GM21576 (cell line): ENCODE results near the gene PHLDA1.
"Not testable (repeated sequence)": the region's sequence is repeated elsewhere in the genome, so short reads cannot be mapped to it uniquely, and the experiment has no call there.

Experiments used
- ATAC-seq: cut with Tn5 transposase; IDR thresholded peaks from one replicate; pipeline ENCODE4 v1.9.1; 2021; ENCODE audit warnings: mild to moderate bottlenecking, moderate library complexity; ENCODE audit not compliant: unreplicated experiment

Gene PHLDA1

DNA sequence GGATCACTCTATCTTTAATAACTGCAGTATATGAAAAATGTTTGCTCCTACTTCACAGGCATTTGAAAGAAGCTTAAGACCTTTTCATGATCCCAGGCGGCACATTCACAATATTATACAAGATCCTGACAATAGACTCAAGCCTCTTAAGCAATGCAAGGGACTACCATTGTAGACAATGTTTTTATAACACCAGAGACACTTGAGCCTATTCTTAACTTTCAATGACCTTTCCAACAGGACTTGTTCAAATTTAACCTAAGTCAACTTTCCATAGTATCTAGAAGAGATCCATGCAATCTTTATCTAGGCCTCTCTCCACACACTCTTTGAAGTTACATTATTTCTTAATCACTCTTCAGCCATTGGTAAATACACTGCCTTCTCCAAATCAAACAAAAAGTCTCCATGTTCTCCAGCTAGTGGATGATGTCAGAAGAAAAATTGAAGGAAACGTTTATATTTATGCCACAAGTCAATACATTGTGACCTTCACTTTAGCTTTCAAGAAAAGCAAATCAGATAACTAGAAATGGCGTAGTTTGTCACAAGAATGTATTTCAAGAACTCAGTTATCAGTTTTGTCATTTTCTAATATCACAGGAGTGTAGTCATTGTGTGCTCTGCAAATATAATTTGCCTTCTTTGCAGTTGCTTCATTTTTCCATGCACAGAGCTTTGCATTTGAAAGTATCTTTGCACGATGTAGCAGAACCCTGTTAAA is 41.2 kb downstream of the PHLDA1 start:
- no peak for ATAC-seq

DNA sequence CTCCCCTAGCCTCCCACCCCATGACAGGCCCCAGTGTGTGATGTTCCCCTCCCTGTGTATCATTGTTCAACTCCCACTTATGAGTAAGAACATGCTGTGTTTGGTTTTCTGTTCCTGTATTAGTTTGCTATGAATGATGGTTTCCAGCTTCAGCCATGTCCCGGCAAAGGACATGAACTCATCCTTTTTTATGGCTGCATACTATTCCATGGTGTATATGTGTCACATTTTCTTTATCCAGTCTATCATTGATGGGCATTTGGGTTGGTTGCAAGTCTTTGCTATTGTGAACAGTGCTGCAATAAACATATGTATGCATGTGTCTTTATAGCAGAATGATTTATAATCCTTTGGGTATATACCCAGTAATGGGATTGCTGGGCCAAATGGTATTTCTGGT is 43.9 kb downstream of the PHLDA1 start:
- ATAC-seq = not testable (repeated sequence)

DNA sequence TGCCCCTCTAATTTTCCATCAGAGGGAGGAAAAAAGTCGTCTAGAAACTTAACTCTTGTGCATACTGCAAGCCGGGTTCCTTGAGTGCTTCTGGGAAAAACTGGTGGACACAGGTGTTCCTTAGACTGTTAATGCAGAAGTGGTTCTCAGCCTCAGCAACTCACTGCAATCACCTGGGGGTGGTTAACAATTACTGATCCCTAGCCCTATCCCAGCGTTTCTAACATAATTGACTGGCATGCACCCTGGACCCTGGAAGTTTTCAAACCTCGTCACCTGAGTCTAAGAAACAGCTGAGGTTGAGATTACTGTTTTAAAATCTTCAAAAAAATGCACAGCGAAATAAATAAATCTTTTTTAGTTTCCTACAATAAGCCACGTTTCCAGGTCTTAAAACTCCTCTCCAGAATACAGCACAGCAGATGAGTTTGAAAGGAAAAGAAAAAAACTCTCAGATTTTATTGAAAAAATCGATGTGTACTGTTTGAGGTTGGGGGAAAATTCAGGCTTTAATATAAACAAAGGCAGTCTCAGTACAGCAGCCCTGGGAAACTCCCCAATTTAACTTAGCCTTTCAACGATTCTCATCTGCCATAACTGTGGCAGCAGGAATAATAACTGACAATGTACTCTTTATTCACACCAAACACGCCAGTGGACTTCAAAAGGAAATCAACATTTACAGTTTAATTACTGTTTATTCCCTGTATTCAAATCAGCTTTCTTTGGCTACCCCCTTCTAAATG is 45.4 kb downstream of the PHLDA1 start:
- ATAC-seq = no peak

DNA sequence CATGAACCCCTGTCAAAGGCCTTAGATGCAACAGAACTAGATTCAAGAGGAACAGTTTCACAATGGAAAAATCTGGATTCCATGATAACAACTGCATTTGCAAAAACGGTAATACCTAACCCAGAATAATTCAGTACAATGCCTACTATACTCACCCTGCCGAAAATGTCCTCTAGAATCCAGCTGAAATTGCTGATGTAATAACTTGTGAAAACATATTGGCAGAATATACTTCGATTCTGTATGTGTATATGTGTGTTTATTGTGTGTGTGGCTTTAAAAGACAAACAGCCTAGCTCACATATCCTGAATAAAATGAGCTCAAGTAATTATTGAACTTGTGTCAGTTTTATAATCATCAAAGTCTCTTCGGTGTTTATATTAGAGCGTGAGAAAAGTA is 46.0 kb downstream of the PHLDA1 start:
- no peak for ATAC-seq

DNA sequence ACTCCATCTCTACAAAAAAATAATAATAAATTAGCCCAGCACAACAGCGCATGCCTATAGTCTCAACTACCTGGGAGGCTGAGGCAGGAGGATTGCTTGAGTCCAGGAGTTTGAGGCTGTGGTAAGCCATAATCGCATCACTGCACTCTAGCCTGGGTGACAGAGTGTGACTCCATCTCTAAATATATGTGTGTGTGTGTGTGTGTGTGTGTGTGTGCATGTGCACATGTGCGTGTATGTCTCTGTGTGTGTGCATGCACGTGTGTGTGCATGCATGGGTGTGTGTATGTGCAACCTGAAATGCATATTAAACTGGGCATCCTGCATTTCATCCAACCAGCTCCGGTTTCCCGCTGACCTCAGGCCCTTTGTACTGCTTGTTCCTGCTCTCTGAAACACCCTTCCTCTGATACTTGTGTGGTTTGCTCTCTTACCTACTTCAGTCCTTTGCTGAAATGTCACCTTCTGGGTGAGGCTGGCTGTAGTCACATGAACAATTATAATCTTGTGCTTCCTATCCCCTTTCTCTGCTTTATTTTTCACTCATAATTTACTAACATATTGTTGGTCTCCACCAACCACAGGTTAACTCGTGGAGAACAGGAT is 46.9 kb downstream of the PHLDA1 start:
- ATAC-seq = no peak

GRCh38 chr12:75983851-75984250 is 47.7 kb downstream of the PHLDA1 start:
- ATAC-seq = not testable (repeated sequence)

- ATAC-seq = no peak
These were observed 48.5 kb downstream of the PHLDA1 start for GRCh38 chr12:75982979-75983660.

GRCh38 chr12:75982169-75982564 is 49.4 kb downstream of the PHLDA1 start:
- no peak for ATAC-seq

GRCh38 chr12:75981247-75982168 is 50.1 kb downstream of the PHLDA1 start:
- ATAC-seq = peak; percentile 41

DNA sequence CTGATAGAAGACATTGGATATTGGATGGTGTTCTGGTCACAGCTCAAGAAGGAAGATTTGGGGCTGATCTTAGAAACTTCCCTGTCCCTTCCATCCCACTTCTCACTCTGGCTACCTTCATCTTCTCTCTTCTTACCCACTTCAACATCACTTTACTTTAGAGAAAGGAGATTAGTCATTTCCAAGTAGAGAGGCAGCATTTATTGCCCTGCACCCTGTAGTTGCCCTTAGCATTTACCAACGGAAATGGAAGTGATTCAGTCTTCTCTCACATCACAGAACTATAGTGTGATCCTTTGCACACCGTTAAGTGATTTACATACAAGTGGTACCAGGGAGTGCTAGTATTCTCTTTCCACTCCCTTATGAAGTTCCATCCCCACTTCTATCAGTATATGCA is 52.4 kb downstream of the PHLDA1 start:
- ATAC-seq = no peak

- no peak for ATAC-seq
These were observed 52.9 kb downstream of the PHLDA1 start for GRCh38 chr12:75978677-75979076.

GRCh38 chr12:75977952-75978671 is 53.5 kb downstream of the PHLDA1 start:
- peak; percentile 97 for ATAC-seq

DNA sequence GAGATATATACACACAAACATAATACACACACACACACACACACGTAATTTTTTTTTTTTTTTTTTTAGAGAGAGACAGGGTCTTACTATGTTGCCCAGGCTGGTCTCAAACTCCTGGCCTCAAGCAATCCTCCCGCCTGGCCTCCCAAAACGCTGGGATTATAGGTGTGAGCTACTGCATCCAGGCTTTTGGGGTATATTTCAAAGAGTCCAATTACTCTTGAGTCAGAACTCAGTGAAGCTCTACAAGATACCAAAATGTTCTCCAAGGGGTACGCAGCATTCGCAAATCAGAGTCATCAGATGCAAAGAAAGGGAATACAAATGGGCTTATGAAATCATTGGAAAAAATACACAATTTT is 54.0 kb downstream of the PHLDA1 start:
- no peak for ATAC-seq

DNA sequence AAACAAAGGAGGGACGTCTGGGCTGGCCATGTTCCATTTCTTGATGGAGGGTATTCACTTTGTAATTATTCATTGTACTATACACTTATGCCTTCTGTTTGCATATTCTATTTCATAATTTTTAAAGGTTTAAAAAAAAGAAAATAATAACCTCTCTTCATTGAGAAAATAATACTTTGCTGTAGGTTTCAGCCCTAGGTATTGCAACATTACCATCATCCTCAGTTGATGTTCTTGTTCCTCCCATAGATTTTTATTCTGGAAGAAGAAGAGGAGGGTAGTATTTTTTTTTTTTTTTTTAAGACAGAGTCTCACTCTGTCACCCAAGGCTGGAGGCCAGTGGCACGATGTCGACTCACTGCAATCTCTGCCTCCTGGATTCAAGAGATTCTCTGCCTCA is 54.7 kb downstream of the PHLDA1 start:
- ATAC-seq = no peak

DNA sequence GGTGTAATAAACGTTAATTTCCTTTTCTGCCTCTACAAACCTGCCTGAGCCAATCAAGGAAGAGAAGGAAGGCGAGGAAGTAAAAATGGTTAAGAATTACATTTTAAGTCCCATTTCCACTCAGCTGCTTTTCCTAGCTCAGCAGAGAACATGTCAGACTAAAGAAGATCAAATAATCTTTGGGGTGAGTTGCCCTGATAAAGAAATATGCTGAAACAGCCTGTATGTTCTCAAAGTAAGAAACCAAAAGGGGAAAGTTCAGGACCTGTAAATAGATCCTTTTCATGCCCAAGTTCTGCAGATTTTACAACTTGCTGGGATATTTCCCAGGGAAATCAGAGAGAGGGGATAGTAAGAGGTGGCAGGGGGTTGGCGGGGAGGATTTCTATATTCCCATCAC is 55.5 kb downstream of the PHLDA1 start:
- ATAC-seq = no peak

GRCh38 chr12:75975702-75976101 is 55.9 kb downstream of the PHLDA1 start:
- ATAC-seq = no peak
